Measurements from ENCODE around the gene ERVV-1. TPM values are rescaled to one million over a fixed set of nuclear protein-coding genes. Genes with fewer than 3 reads are reported as not detected.

ERVV-1 gene
- total RNA-seq, 1 donor from 2014 or later = not detected

- peak; percentile 76 for DNase-seq
- peaks cover 14% of the 10 kb centered on the region for H3K27me3 Mint-ChIP-seq (ENCODE audit: unreplicated experiment)
- H3K4me3 Mint-ChIP-seq (ENCODE audit: unreplicated experiment) = peak overlapping the region; percentile 83
- TF ChIP-seq, protein P1, sequence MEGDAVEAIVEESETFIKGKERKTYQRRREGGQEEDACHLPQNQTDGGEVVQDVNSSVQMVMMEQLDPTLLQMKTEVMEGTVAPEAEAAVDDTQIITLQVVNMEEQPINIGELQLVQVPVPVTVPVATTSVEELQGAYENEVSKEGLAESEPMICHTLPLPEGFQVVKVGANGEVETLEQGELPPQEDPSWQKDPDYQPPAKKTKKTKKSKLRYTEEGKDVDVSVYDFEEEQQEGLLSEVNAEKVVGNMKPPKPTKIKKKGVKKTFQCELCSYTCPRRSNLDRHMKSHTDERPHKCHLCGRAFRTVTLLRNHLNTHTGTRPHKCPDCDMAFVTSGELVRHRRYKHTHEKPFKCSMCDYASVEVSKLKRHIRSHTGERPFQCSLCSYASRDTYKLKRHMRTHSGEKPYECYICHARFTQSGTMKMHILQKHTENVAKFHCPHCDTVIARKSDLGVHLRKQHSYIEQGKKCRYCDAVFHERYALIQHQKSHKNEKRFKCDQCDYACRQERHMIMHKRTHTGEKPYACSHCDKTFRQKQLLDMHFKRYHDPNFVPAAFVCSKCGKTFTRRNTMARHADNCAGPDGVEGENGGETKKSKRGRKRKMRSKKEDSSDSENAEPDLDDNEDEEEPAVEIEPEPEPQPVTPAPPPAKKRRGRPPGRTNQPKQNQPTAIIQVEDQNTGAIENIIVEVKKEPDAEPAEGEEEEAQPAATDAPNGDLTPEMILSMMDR (IDR thresholded peaks at IDR 0.05; ENCODE audit: partially characterized antibody, unreplicated experiment) = no peak
- no peaks in the 10 kb centered on the region for H3K4me1 Mint-ChIP-seq (ENCODE audit: low read depth, unreplicated experiment)
- H3K9me3 Mint-ChIP-seq (ENCODE audit: unreplicated experiment) = peaks cover 15% of the 10 kb centered on the region
- no peak overlapping the region for H3K27ac Mint-ChIP-seq (ENCODE audit: unreplicated experiment)
- H3K36me3 Mint-ChIP-seq (ENCODE audit: unreplicated experiment) = peaks cover 18% of the 10 kb centered on the region
These were observed 23.7 kb downstream of the ERVV-1 start for GRCh38 chr19:53037101-53038097.

DNA sequence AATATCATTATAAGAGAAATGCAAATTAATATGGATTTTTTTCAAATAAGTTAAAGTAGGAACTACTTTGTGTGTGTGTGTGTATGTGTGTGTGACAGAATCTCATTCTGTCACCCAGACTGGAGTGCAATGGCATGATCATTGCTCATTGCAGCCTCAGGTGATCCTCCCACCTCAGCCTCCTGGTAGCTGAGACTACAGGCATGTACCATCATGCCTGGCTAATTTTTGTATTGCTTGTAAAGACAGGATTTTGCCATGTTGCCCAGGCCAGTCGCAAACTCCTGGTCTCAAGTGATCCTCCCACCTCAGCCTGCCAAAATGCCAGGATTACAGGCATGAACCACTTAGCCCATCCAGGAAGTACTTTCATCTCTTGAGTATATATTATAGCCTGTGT, 27.6 kb downstream of the ERVV-1 start:
- Mint-ChIP-seq H3K27me3 (ENCODE audit: unreplicated experiment) (peaks cover 11% of the 10 kb centered on the region), H3K9me3 (ENCODE audit: unreplicated experiment) (peaks cover 12% of the 10 kb centered on the region), H3K27ac (ENCODE audit: unreplicated experiment) (no peak overlapping the region), H3K4me3 (ENCODE audit: unreplicated experiment) (no peak overlapping the region), H3K4me1 (ENCODE audit: low read depth, unreplicated experiment) (no peaks in the 10 kb centered on the region), H3K36me3 (ENCODE audit: unreplicated experiment) (peaks cover 25% of the 10 kb centered on the region)
- no peak for DNase-seq
- TF ChIP-seq, protein P1 (IDR thresholded peaks at IDR 0.05; ENCODE audit: partially characterized antibody, unreplicated experiment) = no peak

- H3K36me3 Mint-ChIP-seq (ENCODE audit: unreplicated experiment) = peaks cover 24% of the 10 kb centered on the region
- H3K4me3 Mint-ChIP-seq (ENCODE audit: unreplicated experiment) = no peak overlapping the region
- H3K9me3 Mint-ChIP-seq (ENCODE audit: unreplicated experiment) = peaks cover 10% of the 10 kb centered on the region
- H3K27ac Mint-ChIP-seq (ENCODE audit: unreplicated experiment) = no peak overlapping the region
- H3K4me1 Mint-ChIP-seq (ENCODE audit: low read depth, unreplicated experiment) = no peaks in the 10 kb centered on the region
- TF ChIP-seq, protein P1 (IDR thresholded peaks at IDR 0.05; ENCODE audit: partially characterized antibody, unreplicated experiment) = no peak
- peaks cover 1% of the 10 kb centered on the region for H3K27me3 Mint-ChIP-seq (ENCODE audit: unreplicated experiment)
- DNase-seq = no peak
These were observed 31.8 kb downstream of the ERVV-1 start for GRCh38 chr19:53045536-53045935.

GRCh38 chr19:53047379-53047778, 33.7 kb downstream of the ERVV-1 start:
- Mint-ChIP-seq H3K27me3 (ENCODE audit: unreplicated experiment) (no peaks in the 10 kb centered on the region), H3K36me3 (ENCODE audit: unreplicated experiment) (peaks cover 22% of the 10 kb centered on the region), H3K4me1 (ENCODE audit: low read depth, unreplicated experiment) (no peaks in the 10 kb centered on the region), H3K4me3 (ENCODE audit: unreplicated experiment) (no peak overlapping the region), H3K9me3 (ENCODE audit: unreplicated experiment) (peaks cover 13% of the 10 kb centered on the region), H3K27ac (ENCODE audit: unreplicated experiment) (no peak overlapping the region)
- DNase-seq = no peak
- TF ChIP-seq, protein P1 (IDR thresholded peaks at IDR 0.05; ENCODE audit: partially characterized antibody, unreplicated experiment) = no peak

- H3K4me1 Mint-ChIP-seq (ENCODE audit: low read depth, unreplicated experiment) = no peaks in the 10 kb centered on the region
- H3K27ac Mint-ChIP-seq (ENCODE audit: unreplicated experiment) = no peak overlapping the region
- peaks cover 12% of the 10 kb centered on the region for H3K9me3 Mint-ChIP-seq (ENCODE audit: unreplicated experiment)
- peaks cover 12% of the 10 kb centered on the region for H3K27me3 Mint-ChIP-seq (ENCODE audit: unreplicated experiment)
- H3K36me3 Mint-ChIP-seq (ENCODE audit: unreplicated experiment) = peaks cover 17% of the 10 kb centered on the region
- DNase-seq = no peak
- TF ChIP-seq, protein P1 (IDR thresholded peaks at IDR 0.05; ENCODE audit: partially characterized antibody, unreplicated experiment) = no peak
- H3K4me3 Mint-ChIP-seq (ENCODE audit: unreplicated experiment) = no peak overlapping the region
These were observed 41.4 kb downstream of the ERVV-1 start for GRCh38 chr19:53055117-53055516.
